PC-9 (cell line): ENCODE results near the gene HOXD11. TPM values are rescaled to one million over a fixed set of nuclear protein-coding genes. Genes with fewer than 3 reads are reported as not detected.

Experiments
- BruUV-seq: library from RNA; stranded (reverse); fragments of 400-500 nt; replicated peaks from 2 replicates; lab custom pipeline; 2021; lab: Mats Ljungman, UMichigan
- CTCF ChIA-PET: fragments of 300-600 bp; sonication (Branson Sonifier 250); formaldehyde crosslinking; loops from one replicate; lab custom pipeline; 2022; ENCODE audit warnings: antibody characterized with exemption; lab: Charles Lee
- POLR2A ChIA-PET: fragments of 300-600 bp; sonication (Branson Sonifier 250); formaldehyde crosslinking; loops from one replicate; lab custom pipeline; 2022; ENCODE audit warnings: antibody characterized with exemption; ENCODE audit not compliant: unreplicated experiment; lab: Charles Lee
- DNase-seq, 2 experiments: peaks; one replicate each; pipeline versions ENCODE4 v3.0.0 to v3.0.0-alpha.2; 2015 to 2022; ENCODE audit warnings: mixed read lengths in 1 of 2
- H2AFZ ChIP-seq: fragments of 200-600 bp; sonication (generic); 2 replicates; pipeline ENCODE4 v1.8.1; 2017; ENCODE audit warnings: antibody characterized with exemption
- H3F3A ChIP-seq: fragments of 200-600 bp; sonication (generic); 2 replicates; pipeline ENCODE4 v1.8.1; 2017; ENCODE audit warnings: antibody characterized with exemption, mild to moderate bottlenecking, low read depth; ENCODE audit not compliant: insufficient read depth
- H3K27ac ChIP-seq: fragments of 200-600 bp; sonication (generic); 2 replicates; pipeline ENCODE4 v1.6.1; 2016; ENCODE audit warnings: mixed run types
- H3K27me3 ChIP-seq: fragments of 200-600 bp; sonication (generic); 2 replicates; pipeline ENCODE4 v1.6.1; 2016; ENCODE audit warnings: low read depth, mixed run types; ENCODE audit not compliant: insufficient read depth
- H3K36me3 ChIP-seq: fragments of 200-600 bp; sonication (generic); 2 replicates; pipeline ENCODE4 v1.6.1; 2016; ENCODE audit warnings: low read depth, mixed run types
- H3K4me1 ChIP-seq: fragments of 200-600 bp; sonication (generic); replicated peaks from 2 replicates; pipeline ENCODE4 v1.6.1; 2016; ENCODE audit warnings: mixed run types; ENCODE audit not compliant: insufficient read depth
- H3K4me2 ChIP-seq: fragments of 200-600 bp; sonication (generic); 2 replicates; pipeline ENCODE4 v1.6.1; 2017; ENCODE audit warnings: mixed run types
- H3K4me3 ChIP-seq: fragments of 200-600 bp; sonication (generic); 2 replicates; pipeline ENCODE4 v1.6.1; 2016; ENCODE audit warnings: mixed run types
- H3K79me2 ChIP-seq: fragments of 200-600 bp; sonication (generic); 2 replicates; pipeline ENCODE4 v1.6.1; 2017; ENCODE audit warnings: low read depth, mixed run types
- H3K9me2 ChIP-seq: fragments of 200-600 bp; sonication (generic); 2 replicates; pipeline ENCODE4 v1.8.1; 2017; ENCODE audit warnings: mild to moderate bottlenecking; ENCODE audit not compliant: insufficient read depth
- H3K9me3 ChIP-seq: fragments of 200-600 bp; sonication (generic); 2 replicates; pipeline ENCODE4 v1.8.1; 2016; ENCODE audit warnings: low read depth; ENCODE audit not compliant: insufficient read depth
- H4K20me1 ChIP-seq: fragments of 200-600 bp; sonication (generic); 2 replicates; pipeline ENCODE4 v1.8.1; 2017; ENCODE audit not compliant: insufficient read depth
- CTCF ChIP-seq: fragments of 200-600 bp; sonication (generic); conservative IDR thresholded peaks from 2 replicates; pipeline ENCODE4 v1.6.1; 2017; ENCODE audit warnings: mixed run types, antibody characterized with exemption, mild to moderate bottlenecking, moderate library complexity
- EZH2 ChIP-seq: fragments of 200-600 bp; sonication (generic); IDR thresholded peaks from 2 replicates; pipeline ENCODE4 v1.8.0; 2017; ENCODE audit warnings: antibody characterized with exemption, low read depth
- intact Hi-C: fragments of 100-400 bp; cut with micrococcal nuclease; formaldehyde crosslinking; loops from one replicate; pipeline ENCODE4 v1.10.0; 2022; ENCODE audit not compliant: unreplicated experiment
- total RNA-seq: library from RNA; stranded (reverse); gene quantifications from 2 replicates; pipeline ENCODE4 v1.2.3, GENCODE V29; 2021

HOXD11 gene
- total RNA-seq, 1 experiment from 2014 or later = not detected

DNA sequence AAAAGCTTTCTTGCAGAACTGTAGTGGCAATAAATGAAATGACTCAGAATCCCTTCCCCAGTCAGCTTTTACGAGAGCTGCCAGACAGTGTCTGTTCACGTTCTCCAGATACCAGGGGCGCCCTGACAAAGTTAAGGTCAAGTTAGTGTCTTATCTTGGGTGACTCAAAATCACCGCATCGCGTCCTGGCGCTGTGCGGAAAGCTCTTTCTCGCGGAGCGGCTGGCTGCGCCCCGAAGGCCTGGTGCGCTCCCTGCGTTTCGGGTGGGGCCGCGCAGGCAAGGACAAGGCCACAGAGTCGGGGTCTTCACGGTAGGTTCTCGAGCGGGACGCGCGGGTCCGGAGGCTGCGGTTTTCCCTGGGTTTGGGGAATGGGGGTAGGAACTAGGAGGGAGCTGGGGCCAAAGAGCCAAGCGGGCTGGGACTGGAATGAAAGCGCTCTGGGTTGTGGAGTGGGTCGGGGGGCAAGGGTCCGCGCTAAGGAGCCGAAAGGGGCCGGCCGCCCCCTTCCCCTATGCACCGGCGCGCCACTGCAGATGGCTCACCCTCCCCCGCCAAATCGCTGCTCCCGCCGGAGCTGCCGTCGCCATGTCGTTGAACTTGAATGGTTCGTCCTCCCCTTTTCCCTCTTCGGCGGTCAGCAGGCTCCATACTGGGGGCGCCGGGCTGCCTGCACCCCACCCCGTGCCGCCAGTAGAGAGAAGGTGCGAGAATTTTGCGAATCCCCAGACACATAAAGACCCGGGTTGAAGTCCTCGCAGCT is 2.6 kb upstream of the HOXD11 start:
- ChIA-PET CTCF (no interaction called here), POLR2A (no interaction called here)
- H3K27me3 ChIP-seq = peaks cover 27% of the 10 kb centered on the region
- H3K27ac ChIP-seq = no peak overlapping the region
- no peaks in the 10 kb centered on the region for H3K9me2 ChIP-seq
- no peaks in the 10 kb centered on the region for H3K4me1 ChIP-seq
- no peaks in the 10 kb centered on the region for H3K9me3 ChIP-seq
- intact Hi-C loops = no loop called here
- no TSS peak for BruUV-seq
- no peak overlapping the region for H3K4me2 ChIP-seq
- no peaks in the 10 kb centered on the region for H3K79me2 ChIP-seq
- no peak overlapping the region for H3K4me3 ChIP-seq
- DNase-seq = no peak
- H3K36me3 ChIP-seq = no peaks in the 10 kb centered on the region
- TF ChIP-seq EZH2 (no peak), CTCF (no peak)
- H3F3A ChIP-seq = no peaks in the 10 kb centered on the region
- no peak overlapping the region for H2AFZ ChIP-seq
- H4K20me1 ChIP-seq = no peaks in the 10 kb centered on the region

DNA sequence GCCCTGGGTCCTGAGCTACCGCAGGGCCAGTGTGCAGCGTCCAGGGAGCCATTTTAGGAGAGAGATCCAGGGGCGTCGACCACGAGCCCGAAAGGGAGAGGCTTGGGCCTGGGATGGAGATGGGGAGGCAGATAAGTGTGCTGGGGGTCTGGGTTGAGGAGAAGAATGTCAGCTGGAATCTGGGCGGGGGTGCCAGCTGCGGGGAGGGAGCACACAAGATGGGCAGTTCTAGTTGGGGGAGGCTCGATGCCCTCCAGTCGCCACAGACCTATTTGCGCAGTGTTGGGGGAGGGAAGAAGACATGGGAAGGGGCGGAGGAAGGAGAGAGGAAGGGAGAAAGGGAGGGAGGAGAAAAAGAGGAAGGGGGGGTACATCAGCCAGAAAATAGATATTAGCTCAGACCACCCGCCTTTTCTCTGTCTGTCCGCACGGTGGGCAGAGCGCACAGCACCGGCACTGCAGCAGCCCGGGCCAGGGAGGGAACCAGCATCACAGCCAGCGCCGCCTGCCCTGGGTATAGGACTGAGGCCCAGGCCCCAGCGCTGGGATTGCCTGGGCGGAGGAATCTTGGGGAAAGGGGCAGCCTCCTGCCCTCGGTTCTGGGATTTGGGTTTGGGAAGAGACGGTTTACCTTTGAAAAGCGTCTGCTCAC is 1.9 kb upstream of the HOXD11 start:
- Histone ChIP-seq H3K27me3 (peaks cover 27% of the 10 kb centered on the region), H3K4me3 (no peak overlapping the region), H3K9me3 (no peaks in the 10 kb centered on the region), H3K9me2 (no peaks in the 10 kb centered on the region), H3F3A (no peaks in the 10 kb centered on the region), H3K27ac (no peak overlapping the region), H3K4me1 (no peaks in the 10 kb centered on the region), H4K20me1 (no peaks in the 10 kb centered on the region), H2AFZ (no peak overlapping the region), H3K4me2 (no peak overlapping the region), H3K36me3 (no peaks in the 10 kb centered on the region), H3K79me2 (no peaks in the 10 kb centered on the region)
- DNase-seq = no peak
- CTCF ChIA-PET = no interaction called here
- TF ChIP-seq EZH2 (no peak), CTCF (no peak)
- BruUV-seq = no TSS peak
- POLR2A ChIA-PET = no interaction called here
- intact Hi-C loops = no loop called here

GRCh38 chr2:176105730-176106580 is 1.1 kb upstream of the HOXD11 start:
- ChIA-PET POLR2A (interaction anchor here (0.8 kb wide), 1 partner anchor 1645 kb away, joined by 10 read pairs; no protein-coding TSS in a partner anchor), CTCF (interaction anchor here (1.0 kb wide), 1 partner anchor 8 kb away, joined by 7 read pairs; no protein-coding TSS in a partner anchor)
- Histone ChIP-seq H3K4me3 (no peak overlapping the region), H3K27ac (no peak overlapping the region), H3F3A (no peaks in the 10 kb centered on the region), H3K4me2 (no peak overlapping the region), H3K4me1 (no peaks in the 10 kb centered on the region), H3K79me2 (no peaks in the 10 kb centered on the region), H3K36me3 (no peaks in the 10 kb centered on the region), H3K9me3 (no peaks in the 10 kb centered on the region), H2AFZ (no peak overlapping the region), H3K27me3 (peaks cover 32% of the 10 kb centered on the region), H4K20me1 (no peaks in the 10 kb centered on the region), H3K9me2 (no peaks in the 10 kb centered on the region)
- BruUV-seq = no TSS peak
- DNase-seq = no peak
- TF ChIP-seq EZH2 (no peak), CTCF (no peak)
- intact Hi-C loops = no loop called here
